Glutamatergic neuron (in vitro differentiated cells): ENCODE results near the gene RPAP3. TPM values are rescaled to one million over a fixed set of nuclear protein-coding genes. Genes with fewer than 3 reads are reported as not detected.

Source experiments
- DNase-seq: peaks from one replicate; pipeline ENCODE4 v3.0.0; 2022
- H3K27ac Mint-ChIP-seq: one replicate; pipeline ENCODE4 v1.8.0; 2020; ENCODE audit warnings: mild to moderate bottlenecking, mixed read lengths, inconsistent platforms; ENCODE audit not compliant: unreplicated experiment
- H3K27me3 Mint-ChIP-seq: one replicate; pipeline ENCODE4 v1.8.0; 2020; ENCODE audit warnings: mild to moderate bottlenecking, moderate library complexity, mixed read lengths, inconsistent platforms; ENCODE audit not compliant: unreplicated experiment
- H3K36me3 Mint-ChIP-seq: one replicate; pipeline ENCODE4 v1.8.0; 2020; ENCODE audit warnings: mild to moderate bottlenecking, mixed read lengths, inconsistent platforms; ENCODE audit not compliant: unreplicated experiment
- H3K4me1 Mint-ChIP-seq: one replicate; pipeline ENCODE4 v1.8.0; 2020; ENCODE audit warnings: mild to moderate bottlenecking, low read depth, mixed read lengths, inconsistent platforms; ENCODE audit not compliant: unreplicated experiment
- H3K4me3 Mint-ChIP-seq: one replicate; pipeline ENCODE4 v1.8.0; 2020; ENCODE audit warnings: mild to moderate bottlenecking, mixed read lengths, inconsistent platforms; ENCODE audit not compliant: unreplicated experiment
- H3K9me3 Mint-ChIP-seq: one replicate; pipeline ENCODE4 v1.8.0; 2020; ENCODE audit warnings: mild to moderate bottlenecking, moderate library complexity, mixed read lengths, inconsistent platforms; ENCODE audit not compliant: unreplicated experiment
- CTCF ChIP-seq: fragments of 200-600 bp; sonication (generic); IDR thresholded peaks from one replicate; pipeline ENCODE4 v1.5.0; 2021; ENCODE audit not compliant: partially characterized antibody, unreplicated experiment
- total RNA-seq: library from RNA; stranded (reverse); fragmentation: NEBNext Ultra II Directional; extraction: Animal tissue kit (Norgen Biotek cat#: 25700); gene quantifications from one replicate; pipeline ENCODE4 v1.2.1, GENCODE V29; 2021; ENCODE audit not compliant: unreplicated experiment

Gene RPAP3
- total RNA-seq, 1 donor from 2014 or later: 29.5 TPM

DNA sequence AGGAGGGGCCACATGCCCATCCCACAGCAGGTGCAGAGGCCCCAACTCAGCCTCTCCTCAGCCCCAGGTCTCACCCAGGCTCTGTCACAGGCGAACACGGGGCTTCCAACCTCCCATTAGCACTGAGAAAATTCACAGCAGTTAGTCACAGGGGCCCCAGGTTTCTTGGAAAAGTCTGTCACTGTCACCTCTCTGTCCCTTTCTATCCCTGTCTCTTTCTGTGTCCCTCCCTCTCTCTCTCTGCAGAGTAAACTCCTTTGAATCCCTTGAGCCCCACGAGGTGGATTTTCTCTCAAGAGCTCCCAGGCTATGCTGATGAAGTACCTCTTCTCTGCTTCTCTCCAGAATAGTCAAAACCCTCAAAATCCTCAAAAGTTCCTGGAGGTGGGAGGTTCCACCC is 33.5 kb upstream of the RPAP3 start:
- peaks cover 26% of the 10 kb centered on the region for H3K9me3 Mint-ChIP-seq
- no peak overlapping the region for H3K4me3 Mint-ChIP-seq
- no peak for DNase-seq
- no peak overlapping the region for H3K27ac Mint-ChIP-seq
- H3K27me3 Mint-ChIP-seq: peaks cover 18% of the 10 kb centered on the region
- no peaks in the 10 kb centered on the region for H3K36me3 Mint-ChIP-seq
- TF ChIP-seq CTCF: no peak
- H3K4me1 Mint-ChIP-seq: peaks cover 27% of the 10 kb centered on the region

- Mint-ChIP-seq H3K4me3 (no peak overlapping the region), H3K9me3 (peaks cover 23% of the 10 kb centered on the region), H3K27ac (no peak overlapping the region), H3K27me3 (peaks cover 14% of the 10 kb centered on the region), H3K4me1 (peaks cover 24% of the 10 kb centered on the region), H3K36me3 (no peaks in the 10 kb centered on the region)
- TF ChIP-seq CTCF: no peak
- DNase-seq: no peak
Observed at GRCh38 chr12:47737936-47738594, 32.2 kb upstream of the RPAP3 start.

GRCh38 chr12:47736877-47737676 is 31.2 kb upstream of the RPAP3 start:
- TF ChIP-seq CTCF: no peak
- Mint-ChIP-seq H3K9me3 (peaks cover 20% of the 10 kb centered on the region), H3K27ac (peak overlapping the region; percentile 97), H3K36me3 (no peaks in the 10 kb centered on the region), H3K27me3 (peaks cover 13% of the 10 kb centered on the region), H3K4me3 (peak overlapping the region; percentile 47), H3K4me1 (peaks cover 22% of the 10 kb centered on the region)
- DNase-seq: peak; percentile 58

DNA sequence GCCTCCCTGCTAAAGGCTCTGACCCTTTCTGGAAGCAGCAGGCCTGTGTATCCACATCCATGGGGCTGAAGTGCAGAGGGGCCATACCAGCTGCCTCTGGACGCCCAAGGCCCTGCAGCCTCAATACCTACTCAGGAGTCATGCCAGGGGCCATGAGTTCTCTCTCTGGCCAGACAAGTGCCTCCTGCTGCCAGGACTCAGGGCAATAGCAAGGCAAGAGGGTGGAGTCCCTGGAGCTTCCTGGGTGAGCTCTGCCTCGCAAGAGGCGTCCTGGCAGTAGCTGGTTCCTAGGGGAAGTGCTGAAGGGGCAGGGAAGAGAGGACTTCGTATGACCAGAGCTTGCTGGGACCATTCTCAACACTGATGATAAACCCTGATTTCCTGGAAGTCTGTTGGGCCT is 30.4 kb upstream of the RPAP3 start:
- peaks cover 11% of the 10 kb centered on the region for H3K27me3 Mint-ChIP-seq
- TF ChIP-seq CTCF: no peak
- H3K36me3 Mint-ChIP-seq: no peaks in the 10 kb centered on the region
- H3K9me3 Mint-ChIP-seq: peaks cover 19% of the 10 kb centered on the region
- no peak overlapping the region for H3K4me3 Mint-ChIP-seq
- H3K27ac Mint-ChIP-seq: no peak overlapping the region
- peaks cover 20% of the 10 kb centered on the region for H3K4me1 Mint-ChIP-seq
- no peak for DNase-seq

DNA sequence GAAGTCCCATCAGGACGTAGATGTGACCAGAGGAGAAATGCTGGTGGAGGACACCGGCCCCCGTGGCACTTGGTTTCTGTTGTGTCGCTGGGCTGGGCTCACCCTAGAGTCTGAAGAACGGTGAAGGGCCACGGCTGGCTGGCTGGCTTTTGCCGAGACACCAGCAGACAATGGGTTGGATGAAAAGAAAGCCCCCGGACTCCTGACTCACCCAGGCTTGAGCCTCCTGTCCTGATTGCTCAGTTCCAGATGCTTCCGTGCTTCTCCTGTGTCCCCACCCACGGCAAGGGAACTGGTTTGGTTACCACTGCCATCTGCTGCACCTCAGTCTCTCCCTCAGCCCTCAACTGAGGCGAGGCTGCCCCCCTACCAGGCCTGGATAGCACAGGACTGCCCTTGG is 29.8 kb upstream of the RPAP3 start:
- Mint-ChIP-seq H3K36me3 (no peaks in the 10 kb centered on the region), H3K4me3 (no peak overlapping the region), H3K27me3 (peaks cover 11% of the 10 kb centered on the region), H3K4me1 (peaks cover 20% of the 10 kb centered on the region), H3K27ac (peak overlapping the region; percentile 97), H3K9me3 (peaks cover 19% of the 10 kb centered on the region)
- no peak for DNase-seq
- TF ChIP-seq CTCF: no peak
